Measurements from ENCODE around the gene STIM1.

- TF ChIP-seq POLR2AphosphoS5 (IDR thresholded peaks at IDR 0.05; ENCODE audit: low read depth) = no peak
- no peak for TF ChIP-seq CTCF (IDR thresholded peaks at IDR 0.05; ENCODE audit: insufficient read depth, low read length)
- TF ChIP-seq SPI1 (IDR thresholded peaks at IDR 0.05; ENCODE audit: borderline replicate concordance, low read depth) = no peak
- no peak for TF ChIP-seq REST (IDR thresholded peaks at IDR 0.05; ENCODE audit: insufficient replicate concordance, low read depth)
Measured at GRCh38 chr11:3954448-3955298, 99.2 kb downstream of the STIM1 start.

Data from HL-60 (cell line).